GM19043 (cell line): Measurements from ENCODE around the gene RELT.

ENCODE experiments used
- ATAC-seq: cut with Tn5 transposase; IDR thresholded peaks from one replicate; pipeline ENCODE4 v1.9.1; 2021; ENCODE audit warnings: low read depth; ENCODE audit not compliant: unreplicated experiment

RELT gene, protein sequence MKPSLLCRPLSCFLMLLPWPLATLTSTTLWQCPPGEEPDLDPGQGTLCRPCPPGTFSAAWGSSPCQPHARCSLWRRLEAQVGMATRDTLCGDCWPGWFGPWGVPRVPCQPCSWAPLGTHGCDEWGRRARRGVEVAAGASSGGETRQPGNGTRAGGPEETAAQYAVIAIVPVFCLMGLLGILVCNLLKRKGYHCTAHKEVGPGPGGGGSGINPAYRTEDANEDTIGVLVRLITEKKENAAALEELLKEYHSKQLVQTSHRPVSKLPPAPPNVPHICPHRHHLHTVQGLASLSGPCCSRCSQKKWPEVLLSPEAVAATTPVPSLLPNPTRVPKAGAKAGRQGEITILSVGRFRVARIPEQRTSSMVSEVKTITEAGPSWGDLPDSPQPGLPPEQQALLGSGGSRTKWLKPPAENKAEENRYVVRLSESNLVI

DNA sequence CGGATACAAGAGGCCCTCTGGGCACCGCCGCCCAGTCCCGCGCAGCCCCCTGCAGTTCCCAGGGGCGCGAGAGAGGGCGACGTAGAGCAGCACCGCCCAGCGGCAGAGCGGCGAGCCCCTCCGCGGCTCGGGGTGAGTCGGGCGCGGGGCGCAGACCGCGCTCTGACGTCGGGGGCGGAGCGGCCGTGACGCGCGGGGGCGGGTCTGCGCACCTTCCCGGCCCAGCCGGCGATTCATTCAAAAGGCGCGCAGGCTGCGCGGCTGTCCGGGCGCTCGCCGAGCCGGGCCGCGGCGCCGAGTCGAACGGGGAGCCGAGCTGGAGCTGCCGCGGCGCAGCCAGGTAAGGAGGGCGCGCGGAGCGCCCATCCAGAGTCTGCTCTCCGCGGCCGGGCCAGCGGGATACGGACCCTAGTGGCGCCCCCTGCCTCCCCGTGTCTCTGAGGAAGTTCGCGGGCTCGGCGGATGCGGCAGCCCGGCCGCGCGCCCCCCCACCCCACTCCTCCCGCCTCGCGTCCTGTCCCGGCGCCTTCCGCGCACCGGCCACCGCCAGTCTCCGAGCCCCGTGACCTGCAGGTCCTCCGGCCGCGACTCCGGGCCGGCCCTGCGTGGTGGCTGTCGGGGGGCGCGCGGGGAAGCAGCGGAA lies at the start of gene RELT:
RELT (plus strand) TSS at position 240 of the 643 bp plus-strand sequence. CDS start 12,738 bp downstream, outside the sequence.
- peak; percentile 65 for ATAC-seq

DNA sequence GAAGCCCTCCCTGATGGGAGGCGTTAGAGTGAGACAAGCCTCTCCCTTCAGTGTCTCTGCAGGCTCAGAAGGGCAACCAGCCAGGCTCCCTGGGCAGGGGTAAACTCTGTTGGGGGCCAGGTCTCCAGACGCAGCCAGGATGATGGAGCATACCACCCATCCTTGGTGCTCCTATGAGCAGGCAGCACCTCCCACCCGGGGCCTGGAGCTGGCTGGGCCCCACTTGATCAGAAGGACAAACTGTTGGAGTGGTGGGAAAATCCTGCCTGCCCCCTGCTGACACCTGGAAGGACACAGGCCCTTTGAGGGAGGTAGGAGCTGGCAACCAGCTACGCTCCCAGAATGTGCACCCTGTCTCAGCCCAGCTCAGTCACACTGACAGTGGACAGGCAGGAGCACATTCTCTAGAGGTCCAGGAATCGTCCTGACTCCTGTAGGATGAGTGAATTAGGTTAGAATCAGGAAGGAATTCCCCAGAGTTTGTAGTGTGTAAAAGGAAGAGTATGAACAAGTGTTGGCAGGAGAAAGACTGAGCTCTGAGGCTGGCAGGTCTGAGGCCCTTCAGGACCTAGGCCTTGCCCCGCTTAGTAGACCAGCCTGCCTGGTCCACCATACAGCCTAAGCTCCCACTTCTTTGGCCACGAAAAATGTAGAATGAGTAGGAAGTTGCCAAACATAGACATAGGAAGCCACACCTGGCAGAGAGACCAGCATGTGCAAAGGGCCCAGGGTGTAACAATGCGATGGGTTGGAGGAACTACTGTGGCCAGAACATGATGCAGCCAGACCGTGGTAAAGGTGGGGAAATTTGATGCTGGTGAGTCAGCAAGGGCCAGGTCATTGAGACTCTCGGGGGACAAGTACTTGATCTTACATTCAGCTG lies 49.0 kb upstream of the RELT start:
- ATAC-seq = no peak

DNA sequence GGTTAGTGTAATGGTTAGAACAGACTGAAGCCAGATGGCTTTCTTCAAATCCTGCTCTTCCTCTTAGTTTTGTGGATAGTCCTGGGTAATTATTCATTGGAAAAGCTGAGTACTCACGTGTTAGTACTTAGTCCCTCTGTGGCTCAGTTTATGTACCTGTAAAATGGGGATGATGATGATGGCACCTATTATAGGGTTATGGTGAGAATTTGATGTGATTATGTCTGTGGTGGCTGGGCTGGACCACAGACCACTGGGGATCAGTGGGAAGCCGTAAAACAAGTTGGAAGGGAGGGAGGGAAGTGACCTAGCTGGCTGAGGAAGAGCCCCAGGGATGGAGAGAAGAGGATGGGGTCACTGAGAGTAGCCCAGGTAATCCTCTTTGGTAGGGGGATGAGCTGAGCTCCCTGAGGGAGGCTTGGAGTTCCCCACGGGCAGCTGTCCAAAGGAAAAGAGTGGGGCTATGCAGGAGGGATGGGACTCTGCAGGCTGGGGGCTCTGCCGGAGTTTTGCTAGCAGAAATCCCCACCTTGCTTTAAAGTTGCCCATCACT lies 48.3 kb upstream of the RELT start:
- no peak for ATAC-seq

DNA sequence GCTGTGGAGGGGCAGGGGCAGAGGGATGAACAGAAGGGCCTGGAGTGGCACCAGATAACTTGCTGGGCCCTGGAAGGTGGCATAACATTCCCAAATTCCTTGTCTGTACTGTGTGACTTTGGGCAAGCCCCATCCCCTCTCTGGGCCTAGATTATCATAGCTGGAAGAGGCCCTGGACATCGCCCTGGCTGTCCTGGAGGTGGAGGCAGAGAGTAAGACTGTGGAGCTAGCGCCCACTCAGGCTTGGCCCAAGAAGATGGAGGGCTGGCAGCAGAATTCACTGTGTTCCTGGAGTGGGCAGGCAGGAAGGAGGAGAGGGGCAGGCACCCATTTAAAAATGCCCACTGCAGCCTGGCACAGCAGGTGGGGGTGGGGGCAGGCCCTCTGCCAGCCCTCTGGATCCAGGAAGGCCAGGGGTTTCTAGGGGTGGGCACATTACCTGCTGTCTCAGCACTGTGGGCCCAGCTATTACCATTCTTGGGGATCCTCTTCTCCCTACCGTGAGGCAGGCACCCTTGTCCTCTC lies 45.6 kb upstream of the RELT start:
- no peak for ATAC-seq

DNA sequence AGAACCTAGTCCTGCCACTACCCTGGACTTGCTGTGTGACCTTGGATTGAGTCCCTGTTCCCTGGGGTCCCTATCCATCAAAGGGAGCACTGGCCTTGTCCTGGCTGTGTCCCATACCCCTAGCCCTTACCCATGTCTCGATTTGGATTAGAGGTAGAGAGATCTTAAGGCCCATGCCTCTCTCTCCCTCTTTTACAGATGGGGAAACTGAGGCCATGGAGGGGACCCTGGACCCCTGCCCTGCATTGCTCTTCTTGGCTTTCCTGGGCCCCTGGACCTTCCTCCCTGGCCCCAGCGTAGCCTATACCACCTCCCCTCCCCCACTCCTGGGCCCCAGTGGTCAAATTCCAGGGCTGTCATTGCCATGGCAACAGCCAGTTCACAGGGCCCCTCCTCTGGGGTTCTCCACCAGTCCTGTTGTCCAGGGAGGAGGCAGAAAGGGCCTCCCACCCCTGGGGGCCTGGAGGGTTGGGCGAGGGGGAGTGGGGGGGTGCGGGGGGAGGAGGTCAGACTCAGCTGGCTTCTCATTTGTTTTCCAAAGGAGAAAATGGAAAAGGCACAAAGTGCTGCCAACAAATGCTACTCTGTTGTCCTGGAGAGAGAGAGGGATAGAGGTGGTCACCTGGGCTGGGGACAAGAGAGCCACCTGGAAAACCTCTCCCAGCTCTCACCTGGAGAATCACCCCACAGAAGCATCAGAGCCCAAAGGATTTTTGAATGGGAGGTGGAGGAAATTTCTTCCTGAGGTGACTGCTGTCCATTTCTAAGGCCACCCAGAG lies 44.9 kb upstream of the RELT start:
- no peak for ATAC-seq

DNA sequence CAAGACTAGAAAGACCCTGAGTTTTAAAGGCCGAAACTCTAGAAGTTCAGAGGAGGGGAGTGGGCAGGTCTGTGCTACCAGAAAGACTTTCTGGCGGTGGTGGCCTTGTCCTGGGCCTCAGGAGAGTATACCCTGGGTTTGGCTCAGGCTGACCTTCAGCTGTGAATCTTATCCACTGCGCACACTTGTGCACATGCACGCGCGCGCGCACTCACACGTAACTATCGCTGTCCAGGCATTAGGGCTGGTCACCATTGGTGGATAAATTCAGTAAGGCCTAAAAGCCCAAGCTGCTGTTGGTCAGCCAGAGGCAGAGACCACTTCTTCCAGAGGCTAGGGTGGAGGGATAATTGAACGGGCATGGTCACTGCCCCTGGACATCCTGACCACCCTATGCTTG lies 43.0 kb upstream of the RELT start:
- no peak for ATAC-seq

DNA sequence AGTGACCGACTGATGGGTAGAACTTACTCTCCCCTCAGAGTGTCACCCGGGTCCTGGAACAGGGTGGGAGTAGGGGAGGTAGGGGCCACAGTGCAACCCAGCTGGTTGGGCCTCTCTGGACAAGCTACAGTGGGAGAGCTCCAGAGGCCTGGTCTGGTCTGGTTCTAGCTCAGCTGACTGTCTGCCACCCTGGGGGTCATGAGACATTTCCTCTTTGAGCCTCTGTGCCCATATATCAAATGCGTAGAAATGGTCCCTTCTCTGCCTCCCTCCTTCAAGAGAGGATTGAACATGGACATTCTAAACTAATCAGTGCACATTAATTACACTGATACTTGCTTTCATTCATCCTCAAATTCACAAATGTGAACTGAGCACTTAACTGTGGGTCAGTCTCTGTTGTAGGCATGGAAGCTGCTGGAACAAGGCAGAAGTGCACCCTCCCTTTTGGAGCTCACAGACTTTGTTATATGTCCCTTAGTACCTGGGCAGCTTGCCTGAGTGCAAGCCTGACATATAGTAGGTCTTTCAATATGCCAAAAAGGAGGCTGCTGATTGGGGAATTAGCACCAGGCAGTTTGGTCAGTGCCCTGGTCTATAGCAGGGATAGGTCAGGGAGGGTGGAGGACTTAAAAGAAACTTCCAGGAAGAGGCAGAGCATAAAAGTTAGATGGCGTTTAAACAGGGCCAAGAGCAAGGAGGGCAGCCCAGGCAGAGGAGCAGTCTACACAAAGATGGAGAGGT lies 42.4 kb upstream of the RELT start:
- ATAC-seq = no peak

DNA sequence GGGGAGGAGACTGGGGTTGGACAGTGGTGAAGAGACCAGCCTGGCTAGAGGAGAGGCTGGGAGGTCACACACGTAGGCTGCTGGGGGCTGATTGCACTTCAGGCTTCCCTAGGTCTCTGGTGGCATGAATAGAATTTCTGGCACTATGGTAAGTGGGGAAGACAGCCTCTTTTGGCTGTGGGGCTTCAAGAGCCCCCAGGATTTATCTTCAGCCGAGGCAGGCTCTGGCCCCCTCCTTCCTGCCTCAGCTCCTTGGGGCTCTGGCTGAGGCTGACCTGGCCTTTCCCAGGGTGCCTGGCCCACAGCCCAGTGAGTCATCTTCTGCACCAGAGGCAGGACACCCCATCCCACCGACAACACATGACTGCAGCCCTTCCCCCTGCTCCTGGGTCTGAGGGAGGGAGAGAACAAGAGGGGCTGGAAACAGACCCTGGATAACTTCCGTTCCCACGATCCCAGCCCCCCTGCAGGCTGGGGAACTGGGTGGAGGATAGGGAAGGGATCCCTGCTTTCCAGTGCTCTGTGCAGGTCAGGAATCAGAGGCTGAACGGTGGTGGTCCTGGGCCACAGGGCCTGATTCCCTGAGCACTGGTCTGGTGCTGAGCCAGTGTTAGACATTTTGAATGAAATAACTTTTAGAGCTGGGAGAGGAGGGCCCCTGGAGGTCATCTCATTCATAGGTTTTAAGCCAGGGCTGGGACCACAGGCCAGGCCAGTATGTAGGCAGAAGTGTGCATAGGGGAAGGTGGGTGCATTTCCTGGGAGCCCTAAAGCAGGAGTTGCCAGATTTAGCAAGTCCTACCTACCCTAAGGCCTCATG lies 41.6 kb upstream of the RELT start:
- ATAC-seq = no peak

DNA sequence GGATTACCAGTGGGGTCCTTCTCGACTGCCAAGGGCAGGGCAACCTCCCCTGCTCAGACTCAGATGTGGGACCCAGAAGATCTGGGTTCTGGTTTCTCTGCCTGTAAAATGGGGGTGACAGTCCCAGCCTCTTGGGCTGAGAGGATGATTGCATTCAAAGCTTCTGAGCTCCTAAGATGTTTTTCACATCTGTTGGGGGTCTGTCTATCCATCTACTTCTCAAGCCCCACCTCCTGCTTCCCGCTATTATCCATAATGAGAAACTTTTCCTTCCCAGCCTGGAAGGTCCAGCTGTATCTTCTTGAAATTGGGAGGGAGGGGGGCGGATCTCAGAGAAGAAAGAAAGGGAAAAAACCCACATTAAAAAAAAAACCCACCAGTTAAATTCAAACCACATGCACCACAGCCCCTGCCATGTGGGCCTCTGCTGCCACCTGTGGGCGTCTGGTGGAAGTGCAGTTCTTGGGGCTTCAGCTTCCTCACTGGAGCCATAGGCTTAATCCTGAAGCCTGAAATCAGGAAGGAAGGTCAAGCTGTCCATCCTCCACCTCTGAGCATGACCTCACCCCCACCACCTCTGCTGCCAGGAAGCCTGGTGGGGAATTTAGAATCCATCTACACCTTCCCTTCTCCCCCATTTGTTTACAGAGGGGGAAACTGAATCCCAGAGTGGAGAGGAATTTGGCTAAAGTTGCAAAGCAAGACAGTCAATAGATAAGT lies 40.8 kb upstream of the RELT start:
- ATAC-seq = no peak

DNA sequence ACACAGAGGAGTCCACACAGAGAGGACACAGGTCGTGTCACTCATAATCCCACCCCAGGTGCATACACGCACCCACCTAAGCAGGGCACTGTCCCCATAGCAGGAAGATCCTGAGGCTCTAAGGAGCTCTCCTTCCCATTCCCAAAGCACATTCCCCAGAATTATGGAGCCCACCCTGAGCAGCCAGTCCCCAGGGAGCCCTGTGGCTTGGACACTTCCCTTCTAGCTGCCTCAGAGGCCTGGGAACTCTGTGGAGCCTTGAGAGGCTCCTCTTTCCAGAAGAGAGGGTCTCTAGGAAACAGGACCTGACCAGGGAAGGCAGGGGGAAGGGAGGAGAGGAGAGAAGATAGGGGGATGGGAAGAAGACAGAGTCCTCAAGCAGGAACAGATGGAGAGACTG lies 38.4 kb upstream of the RELT start:
- no peak for ATAC-seq

DNA sequence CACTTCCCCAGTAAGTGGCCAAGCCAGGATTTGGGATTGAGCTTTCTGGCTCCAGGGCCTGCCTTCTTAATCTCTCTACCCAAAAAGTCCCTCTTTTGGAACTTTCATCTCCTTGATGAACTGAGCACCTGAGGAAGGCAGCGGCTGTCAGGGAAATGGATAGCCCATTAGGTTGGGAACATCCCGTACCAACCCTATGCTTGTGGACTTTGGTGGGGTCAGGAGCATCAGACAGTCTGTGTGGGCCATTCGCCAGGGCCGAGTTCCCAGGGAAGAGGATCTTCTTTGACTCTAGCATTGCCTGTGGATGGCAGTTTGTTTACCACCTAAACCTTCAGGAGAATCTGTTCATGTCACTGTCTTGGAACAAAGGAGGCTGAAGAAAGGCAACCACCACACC lies 37.9 kb upstream of the RELT start:
- no peak for ATAC-seq

DNA sequence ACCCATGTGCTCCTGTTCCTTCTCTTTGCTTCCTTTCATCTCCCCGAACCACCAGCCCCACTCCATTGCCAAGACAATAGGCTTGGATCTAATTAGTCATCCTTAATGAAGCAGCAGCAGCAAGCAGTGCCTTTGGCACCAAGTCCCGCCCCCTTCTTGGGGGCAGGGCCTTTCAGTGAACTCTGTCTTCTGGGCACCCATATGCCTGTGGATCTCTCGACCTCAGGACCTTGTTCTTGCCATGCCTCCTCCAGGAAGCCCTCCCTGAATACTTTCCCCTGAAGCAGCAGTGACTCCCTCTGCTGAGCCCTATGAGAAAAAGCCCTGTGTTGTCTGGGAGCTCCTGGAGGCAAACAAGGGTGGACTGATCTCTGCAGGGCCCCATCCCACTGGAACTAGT lies 36.0 kb upstream of the RELT start:
- ATAC-seq = no peak

DNA sequence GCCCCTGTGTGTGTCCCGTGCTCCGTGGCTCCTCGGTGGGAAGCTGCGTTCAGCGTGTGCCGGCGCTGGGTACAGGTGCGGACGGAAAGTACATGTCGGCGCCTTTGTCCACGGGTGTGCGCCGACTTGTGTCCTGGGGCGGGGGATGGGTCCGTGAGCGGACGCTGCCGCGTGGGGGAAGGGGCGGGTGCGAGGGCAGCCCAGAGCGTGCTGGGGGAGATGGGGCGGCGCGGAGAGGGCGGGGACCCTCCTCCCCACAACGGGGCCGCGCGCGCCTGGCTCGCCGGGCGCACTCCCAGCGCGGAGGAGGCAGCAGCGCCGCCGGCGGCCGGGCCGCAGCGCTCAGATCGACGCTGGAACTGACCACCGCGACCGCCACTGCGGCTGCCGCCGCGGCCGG lies 33.6 kb upstream of the RELT start:
- no peak for ATAC-seq

DNA sequence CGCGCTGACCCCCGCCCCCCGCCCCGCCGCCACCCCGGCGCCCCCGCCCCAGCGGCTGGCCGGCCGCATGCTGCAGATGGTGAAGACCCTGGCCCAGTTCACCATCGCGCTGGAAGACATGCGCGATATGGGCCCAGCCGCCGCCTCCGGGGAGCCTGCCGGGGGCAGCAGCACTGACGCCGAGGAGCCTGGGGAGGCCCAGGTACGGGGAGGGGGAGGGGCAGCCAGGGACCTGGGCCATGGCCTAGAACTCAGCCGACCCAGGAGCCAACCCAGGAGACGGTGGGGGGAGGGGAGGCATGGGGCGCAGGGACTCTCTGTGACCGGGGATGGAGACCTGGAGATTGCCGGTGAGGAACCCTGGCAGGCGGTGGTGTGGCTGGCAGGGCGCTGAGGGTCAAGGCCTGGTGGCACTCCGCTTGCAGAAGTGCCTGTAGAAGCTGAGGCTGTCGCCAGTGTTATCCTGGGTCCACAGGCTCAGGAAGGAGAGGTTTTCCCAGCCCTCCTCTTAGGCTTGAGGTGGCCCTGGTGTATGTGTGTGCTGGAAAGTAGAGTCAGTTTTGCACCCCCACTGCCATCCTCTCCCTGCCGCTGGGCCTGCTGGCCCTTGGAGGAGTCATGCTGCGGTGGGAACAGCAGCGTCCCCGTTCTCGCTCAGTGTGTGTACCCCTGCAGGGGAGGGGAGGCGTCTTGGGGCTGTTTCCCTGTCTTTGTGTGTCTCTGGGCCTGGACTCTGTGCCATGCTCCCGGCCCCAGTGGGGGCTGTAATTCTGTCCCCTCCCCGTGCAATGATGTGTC lies 32.9 kb upstream of the RELT start:
- ATAC-seq = no peak

DNA sequence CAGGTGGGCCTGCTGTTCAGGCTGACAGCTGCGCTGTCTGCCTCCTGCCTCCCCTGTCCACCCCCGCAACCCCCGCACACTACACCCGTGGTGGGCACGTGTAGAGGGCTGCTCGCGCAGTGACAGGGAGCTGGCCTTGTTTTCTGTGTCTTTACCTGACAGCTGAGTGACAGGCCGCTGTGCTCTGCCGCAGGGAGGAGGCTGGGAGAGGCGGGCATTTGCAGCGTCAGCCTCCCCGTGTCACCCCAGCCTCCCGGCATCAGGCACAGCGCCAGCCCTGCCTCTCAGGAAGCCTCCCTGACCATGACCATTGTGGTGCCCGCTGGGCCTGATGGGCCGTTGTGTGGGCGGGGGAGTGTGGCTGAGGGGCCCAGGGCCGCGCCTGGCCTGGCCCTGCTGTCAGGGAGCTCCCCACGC lies 32.0 kb upstream of the RELT start:
- ATAC-seq = no peak

DNA sequence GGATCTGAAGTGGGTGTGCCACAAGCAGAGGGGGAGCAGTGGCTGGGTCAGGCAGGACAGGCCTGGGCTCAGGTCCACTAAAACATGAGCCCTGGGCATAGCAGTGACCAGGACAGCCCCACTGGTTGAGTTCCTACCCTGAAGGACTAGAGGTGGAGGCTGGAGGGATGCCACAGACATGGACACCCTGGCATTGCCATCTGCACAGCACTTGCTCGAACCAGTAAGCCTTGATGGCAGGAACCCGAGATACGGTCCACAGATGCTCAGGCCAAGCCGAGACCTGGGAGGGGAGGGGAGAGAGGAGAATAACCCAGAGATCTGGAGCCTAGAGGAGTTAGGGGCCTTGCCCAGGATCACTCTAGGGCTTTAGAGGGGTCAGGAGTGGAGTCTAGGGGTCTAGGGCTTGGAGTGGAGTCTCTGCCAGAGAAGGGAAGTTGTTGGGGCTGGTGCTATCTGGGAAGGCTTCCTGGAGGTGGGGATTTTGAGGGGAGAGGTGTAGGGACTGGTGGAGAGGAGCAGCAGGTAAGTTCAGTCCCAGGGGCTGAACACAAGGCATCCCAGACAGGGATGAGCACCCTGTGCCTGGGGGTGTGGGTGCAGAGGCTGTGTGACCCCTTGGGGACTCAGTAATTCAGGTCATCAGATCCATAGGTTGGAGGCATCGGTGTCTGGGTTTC lies 30.6 kb upstream of the RELT start:
- no peak for ATAC-seq
